Parathyroid adenoma (tissue), 2 donors: Measurements from ENCODE around the gene PTPRD.

Experiments used
- H2AFZ ChIP-seq: fragments of 300-600 bp; sonication (generic); one replicate; pipeline ENCODE4 v1.7.0; 2017; ENCODE audit warnings: antibody characterized with exemption, mild to moderate bottlenecking
- H3K27ac ChIP-seq: fragments of 300-600 bp; sonication (generic); one replicate; pipeline ENCODE4 v1.7.0; 2017
- H3K27me3 ChIP-seq: fragments of 300-600 bp; sonication (generic); one replicate; pipeline ENCODE4 v1.7.0; 2017; ENCODE audit warnings: low read length; ENCODE audit not compliant: control insufficient read depth, insufficient read depth
- H3K36me3 ChIP-seq: fragments of 300-600 bp; sonication (generic); one replicate; pipeline ENCODE4 v1.7.0; 2017; ENCODE audit warnings: low read length; ENCODE audit not compliant: control insufficient read depth, insufficient read depth
- H3K4me1 ChIP-seq: fragments of 300-600 bp; sonication (generic); one replicate; pipeline ENCODE4 v1.7.0; 2017; ENCODE audit warnings: control low read depth
- H3K4me2 ChIP-seq: fragments of 300-600 bp; sonication (generic); one replicate; pipeline ENCODE4 v1.7.0; 2017; ENCODE audit warnings: low read length
- H3K4me3 ChIP-seq: fragments of 300-600 bp; sonication (generic); one replicate; pipeline ENCODE4 v1.7.0; 2017; ENCODE audit warnings: low read depth, low read length
- H3K79me2 ChIP-seq: fragments of 300-600 bp; sonication (generic); one replicate; pipeline ENCODE4 v1.7.0; 2017; ENCODE audit warnings: control low read depth
- H3K9ac ChIP-seq: fragments of 300-600 bp; sonication (generic); one replicate; pipeline ENCODE4 v1.7.0; 2017; ENCODE audit warnings: mild to moderate bottlenecking
- H3K9me3 ChIP-seq: fragments of 300-600 bp; sonication (generic); one replicate; pipeline ENCODE4 v1.7.0; 2017; ENCODE audit warnings: low read length; ENCODE audit not compliant: control insufficient read depth
- TF ChIP-seq, protein P1 (sequence below): fragments of 300-600 bp; sonication (generic); IDR thresholded peaks from one replicate; pipeline ENCODE4 v1.7.0; 2017; ENCODE audit warnings: antibody characterized with exemption, mild to moderate bottlenecking
- donor health status: primary hyperparathyroidism.

PTPRD gene

GRCh38 chr9:10052181-10052580 is 560.6 kb downstream of the PTPRD start:
- Histone ChIP-seq H3K4me1 (no peaks in the 10 kb centered on the region), H3K4me2 (no peak overlapping the region), H3K9me3 (no peaks in the 10 kb centered on the region), H3K9ac (no peak overlapping the region), H3K27me3 (no peaks in the 10 kb centered on the region), H3K4me3 (no peak overlapping the region), H3K27ac (no peak overlapping the region), H2AFZ (no peak overlapping the region), H3K36me3 (no peaks in the 10 kb centered on the region), H3K79me2 (no peaks in the 10 kb centered on the region)
- TF ChIP-seq, protein P1, sequence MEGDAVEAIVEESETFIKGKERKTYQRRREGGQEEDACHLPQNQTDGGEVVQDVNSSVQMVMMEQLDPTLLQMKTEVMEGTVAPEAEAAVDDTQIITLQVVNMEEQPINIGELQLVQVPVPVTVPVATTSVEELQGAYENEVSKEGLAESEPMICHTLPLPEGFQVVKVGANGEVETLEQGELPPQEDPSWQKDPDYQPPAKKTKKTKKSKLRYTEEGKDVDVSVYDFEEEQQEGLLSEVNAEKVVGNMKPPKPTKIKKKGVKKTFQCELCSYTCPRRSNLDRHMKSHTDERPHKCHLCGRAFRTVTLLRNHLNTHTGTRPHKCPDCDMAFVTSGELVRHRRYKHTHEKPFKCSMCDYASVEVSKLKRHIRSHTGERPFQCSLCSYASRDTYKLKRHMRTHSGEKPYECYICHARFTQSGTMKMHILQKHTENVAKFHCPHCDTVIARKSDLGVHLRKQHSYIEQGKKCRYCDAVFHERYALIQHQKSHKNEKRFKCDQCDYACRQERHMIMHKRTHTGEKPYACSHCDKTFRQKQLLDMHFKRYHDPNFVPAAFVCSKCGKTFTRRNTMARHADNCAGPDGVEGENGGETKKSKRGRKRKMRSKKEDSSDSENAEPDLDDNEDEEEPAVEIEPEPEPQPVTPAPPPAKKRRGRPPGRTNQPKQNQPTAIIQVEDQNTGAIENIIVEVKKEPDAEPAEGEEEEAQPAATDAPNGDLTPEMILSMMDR: no peak

DNA sequence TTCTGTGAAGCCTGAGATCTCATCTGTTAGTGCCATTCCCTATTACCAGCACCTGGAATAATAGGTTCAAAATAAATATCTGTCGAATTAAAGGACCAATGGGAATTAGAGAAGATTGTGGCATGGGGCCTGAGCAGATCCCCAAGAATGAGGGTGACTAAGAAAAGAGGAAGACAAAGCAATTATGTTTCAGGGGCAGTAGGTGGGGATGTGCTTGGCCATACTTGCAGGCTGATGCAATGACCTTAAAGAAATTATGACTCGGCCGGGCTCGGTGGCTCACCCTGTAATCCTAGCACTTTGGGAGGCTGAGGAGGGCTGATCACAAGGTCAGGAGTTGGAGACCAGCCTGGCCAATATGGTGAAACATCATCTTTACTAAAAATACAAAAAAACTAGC is 562.8 kb downstream of the PTPRD start:
- Histone ChIP-seq H3K9me3 (no peaks in the 10 kb centered on the region), H3K36me3 (no peaks in the 10 kb centered on the region), H3K27me3 (no peaks in the 10 kb centered on the region), H3K27ac (no peak overlapping the region), H3K9ac (no peak overlapping the region), H3K79me2 (no peaks in the 10 kb centered on the region), H3K4me2 (no peak overlapping the region), H3K4me1 (no peaks in the 10 kb centered on the region), H2AFZ (no peak overlapping the region), H3K4me3 (no peak overlapping the region)
- TF ChIP-seq, protein P1: no peak

DNA sequence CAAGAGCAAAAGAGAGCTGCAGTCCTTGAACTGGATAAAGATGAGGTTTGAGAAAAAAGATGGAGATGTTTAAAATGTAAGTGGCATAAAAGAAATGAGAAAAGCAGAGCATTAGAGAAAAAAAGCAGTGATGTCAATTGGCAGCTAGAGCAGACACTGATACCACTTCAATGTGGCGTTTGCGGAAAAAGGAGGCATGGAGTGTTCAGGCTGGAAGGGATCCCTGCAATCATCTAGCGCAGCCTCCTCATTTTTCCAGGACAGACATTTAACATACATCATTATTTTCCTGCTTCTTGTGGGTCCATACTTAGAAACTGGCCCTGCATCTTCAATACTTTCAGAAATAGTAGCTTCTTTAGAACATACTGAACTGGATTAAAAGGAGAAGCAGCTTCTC is 563.8 kb downstream of the PTPRD start:
- H3K27me3 ChIP-seq: no peaks in the 10 kb centered on the region
- TF ChIP-seq, protein P1: no peak
- H3K4me3 ChIP-seq: no peak overlapping the region
- no peak overlapping the region for H2AFZ ChIP-seq
- H3K9ac ChIP-seq: no peak overlapping the region
- H3K36me3 ChIP-seq: no peaks in the 10 kb centered on the region
- no peaks in the 10 kb centered on the region for H3K4me1 ChIP-seq
- H3K9me3 ChIP-seq: no peaks in the 10 kb centered on the region
- no peaks in the 10 kb centered on the region for H3K79me2 ChIP-seq
- H3K27ac ChIP-seq: no peak overlapping the region
- H3K4me2 ChIP-seq: no peak overlapping the region

DNA sequence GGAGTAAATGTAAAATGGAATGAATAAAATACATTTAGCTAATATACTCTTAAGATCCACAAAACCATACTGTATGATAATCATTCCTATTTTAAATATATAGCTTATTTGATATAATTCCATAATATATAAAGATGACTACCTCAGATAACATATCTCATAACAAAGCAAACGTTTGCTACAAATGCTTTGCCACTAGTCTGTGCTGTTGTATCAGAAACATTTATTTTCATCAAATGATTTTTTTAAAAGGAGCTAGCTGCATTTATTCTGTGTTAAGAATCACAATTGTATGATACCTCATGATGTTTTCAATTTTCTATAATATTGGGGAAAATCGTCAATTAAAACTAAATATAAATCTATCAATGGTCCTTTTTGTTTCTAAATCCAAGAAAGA is 567.2 kb downstream of the PTPRD start:
- Histone ChIP-seq H3K9ac (no peak overlapping the region), H3K9me3 (no peaks in the 10 kb centered on the region), H3K4me2 (no peak overlapping the region), H2AFZ (no peak overlapping the region), H3K4me1 (no peaks in the 10 kb centered on the region), H3K79me2 (no peaks in the 10 kb centered on the region), H3K36me3 (no peaks in the 10 kb centered on the region), H3K27ac (no peak overlapping the region), H3K4me3 (no peak overlapping the region), H3K27me3 (no peaks in the 10 kb centered on the region)
- TF ChIP-seq, protein P1: no peak

DNA sequence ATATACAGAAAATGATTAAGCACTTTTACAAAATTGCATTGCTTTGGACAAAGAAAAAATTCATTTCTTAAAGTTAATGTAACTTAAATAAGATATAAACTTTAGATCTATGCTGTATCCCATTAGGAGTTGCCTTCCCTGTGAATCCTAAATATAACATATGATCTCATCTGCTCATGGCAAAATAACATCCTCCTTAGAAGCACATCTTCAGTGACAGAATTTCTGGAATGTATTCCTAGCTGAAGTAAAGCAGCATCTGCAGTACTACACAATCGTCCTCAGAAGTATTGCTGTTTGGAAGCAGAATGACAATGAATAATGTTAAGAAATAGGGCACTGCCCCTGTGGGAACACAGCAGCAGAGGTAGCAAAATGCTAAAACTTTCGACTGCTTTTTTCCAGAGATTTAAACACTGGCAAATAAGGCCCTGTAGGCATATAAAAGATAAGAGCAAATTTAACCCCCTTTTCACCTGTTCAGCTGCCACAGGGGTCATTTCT is 571.0 kb downstream of the PTPRD start:
- Histone ChIP-seq H3K4me2 (no peak overlapping the region), H3K9ac (no peak overlapping the region), H3K36me3 (no peaks in the 10 kb centered on the region), H3K27ac (no peak overlapping the region), H3K9me3 (no peaks in the 10 kb centered on the region), H3K79me2 (no peaks in the 10 kb centered on the region), H2AFZ (no peak overlapping the region), H3K27me3 (no peaks in the 10 kb centered on the region), H3K4me1 (no peaks in the 10 kb centered on the region), H3K4me3 (no peak overlapping the region)
- TF ChIP-seq, protein P1: no peak
